K562 treated with DMSO at 1 percent for 4 hours (cell line): ENCODE data around the gene SLC35B3. TPM values are rescaled to one million over a fixed set of nuclear protein-coding genes. Genes with fewer than 3 reads are reported as not detected.

Experiments used
- total RNA-seq: library from RNA; unstranded; fragments of 300-600 nt; gene quantifications from 2 replicates; pipeline ENCODE4 v1.2.3, GENCODE V29; 2022; ENCODE audit not compliant: insufficient read depth

The SLC35B3 gene
- 12.4 and 19.3 TPM in 2 replicates for total RNA-seq

GRCh38 chr6:8435093-8435844 lies at the start of gene SLC35B3:
SLC35B3 (minus strand) TSS chr6:8435545.

